Lower lobe of right lung (tissue), 2 donors: ENCODE results near the gene SLC43A3. TPM values are rescaled to one million over a fixed set of nuclear protein-coding genes. Genes with fewer than 3 reads are reported as not detected.

Experiments used
- ATAC-seq, 2 donors: fragments of 200-7000 bp; cut with Tn5 transposase; one replicate each; pipeline ENCODE4 v1.9.1; 2020 to 2022; ENCODE audit warnings: mild to moderate bottlenecking in 2 of 2, moderate library complexity in 2 of 2
- DNase-seq: peaks from one replicate; pipeline ENCODE4 v3.0.0-alpha.2; 2020
- H3K27ac ChIP-seq: fragments of 200-600 bp; one replicate; pipeline ENCODE4 v1.8.0; 2022
- H3K27me3 ChIP-seq: fragments of 200-600 bp; one replicate; pipeline ENCODE4 v1.8.0; 2022; ENCODE audit warnings: low read depth
- H3K36me3 ChIP-seq: fragments of 200-600 bp; one replicate; pipeline ENCODE4 v1.8.0; 2022; ENCODE audit warnings: mild to moderate bottlenecking
- H3K4me1 ChIP-seq: fragments of 200-600 bp; one replicate; pipeline ENCODE4 v1.8.0; 2022
- H3K4me3 ChIP-seq: fragments of 200-600 bp; one replicate; pipeline ENCODE4 v1.8.0; 2022; ENCODE audit warnings: mild to moderate bottlenecking
- H3K9me3 ChIP-seq: fragments of 200-600 bp; one replicate; pipeline ENCODE4 v1.8.0; 2022
- CTCF ChIP-seq: fragments of 200-600 bp; IDR thresholded peaks from one replicate; pipeline ENCODE4 v1.8.0; 2022; ENCODE audit warnings: antibody characterized with exemption, mild to moderate bottlenecking
- intact Hi-C: fragments of 100-400 bp; cut with DNase I; formaldehyde crosslinking; loops from one replicate; pipeline ENCODE4 v1.11.0; 2022
- total RNA-seq: library from RNA; stranded (reverse); fragmentation: NEBNext Ultra II Directional; extraction: Animal tissue kit (Norgen Biotek cat#: 25700); gene quantifications from one replicate; pipeline ENCODE4 v1.2.1, GENCODE V29; 2021
- donor health status: DM: no; HTN: yes; CAD: no; lungs with severe emphysema.

SLC43A3 gene
- total RNA-seq, 1 donor from 2014 or later = 102 TPM

- no peak for DNase-seq
- peaks cover 40% of the 10 kb centered on the region for H3K4me1 ChIP-seq
- no peak overlapping the region for H3K27ac ChIP-seq
- ATAC-seq = no peak
- intact Hi-C loops = no loop called here
- no peaks in the 10 kb centered on the region for H3K9me3 ChIP-seq
- no peaks in the 10 kb centered on the region for H3K36me3 ChIP-seq
- H3K27me3 ChIP-seq = peaks cover 26% of the 10 kb centered on the region
- H3K4me3 ChIP-seq = no peak overlapping the region
- TF ChIP-seq CTCF = no peak
Observed at GRCh38 chr11:57461841-57462489, 35.0 kb upstream of the SLC43A3 start.

GRCh38 chr11:57460758-57461749 is 34.1 kb upstream of the SLC43A3 start:
- peak overlapping the region; percentile 55 for H3K4me3 ChIP-seq
- intact Hi-C loops = no loop called here
- peaks cover 41% of the 10 kb centered on the region for H3K4me1 ChIP-seq
- peaks cover 26% of the 10 kb centered on the region for H3K27me3 ChIP-seq
- no peaks in the 10 kb centered on the region for H3K9me3 ChIP-seq
- TF ChIP-seq CTCF = no peak
- no peak overlapping the region for H3K27ac ChIP-seq
- H3K36me3 ChIP-seq = no peaks in the 10 kb centered on the region
- DNase-seq (no peak), ATAC-seq (no peak)

- H3K9me3 ChIP-seq = no peaks in the 10 kb centered on the region
- TF ChIP-seq CTCF = peak; percentile 12
- H3K27ac ChIP-seq = no peak within 1 kb of the TSS
- H3K4me3 ChIP-seq = peak within 1 kb of the TSS; percentile 55
- H3K4me1 ChIP-seq = peaks cover 41% of the 10 kb centered on the region
- H3K27me3 ChIP-seq = peaks cover 26% of the 10 kb centered on the region
- DNase-seq (peak; percentile 61), ATAC-seq (peak; percentile 47 to 48)
- H3K36me3 ChIP-seq = no peaks in the 10 kb centered on the region
- intact Hi-C loops = no loop called here
Observed at GRCh38 chr11:57460022-57460757, 33.3 kb upstream of the SLC43A3 start, which contains the start of gene RTN4RL2. RTN4RL2 (plus strand) TSS chr11:57460528; CDS start chr11:57460866, 338 bp downstream.

- peaks cover 26% of the 10 kb centered on the region for H3K27me3 ChIP-seq
- H3K4me1 ChIP-seq = peaks cover 41% of the 10 kb centered on the region
- H3K9me3 ChIP-seq = no peaks in the 10 kb centered on the region
- H3K36me3 ChIP-seq = no peaks in the 10 kb centered on the region
- TF ChIP-seq CTCF = no peak
- intact Hi-C loops = no loop called here
- peak; percentile 10 to 25 for ATAC-seq
- no peak for DNase-seq
- no peak overlapping the region for H3K27ac ChIP-seq
- peak overlapping the region; percentile 55 for H3K4me3 ChIP-seq
Observed at GRCh38 chr11:57459164-57460021, 32.5 kb upstream of the SLC43A3 start.
